ENCODE results near the gene SNAPC4.

DNA sequence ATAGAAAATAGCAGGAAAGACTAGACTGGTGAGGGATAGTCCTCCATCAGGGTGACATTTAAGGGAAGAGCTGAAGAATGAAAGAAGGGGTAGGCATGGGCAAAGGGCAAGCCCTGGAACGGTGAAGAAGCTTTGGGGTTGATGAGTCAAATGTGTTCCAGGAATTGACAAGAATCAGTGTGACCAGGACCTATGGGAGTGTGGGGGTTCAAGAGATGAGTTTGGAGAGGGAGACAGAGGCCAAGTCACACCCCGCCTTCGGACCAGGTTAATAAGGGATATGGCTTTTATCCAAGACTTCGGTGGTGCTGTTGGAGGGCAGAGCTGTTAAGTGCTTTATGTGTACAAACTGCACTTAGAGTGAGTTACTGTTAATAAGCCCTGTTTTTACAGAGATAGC is 11.4 kb upstream of the SNAPC4 start:
- TF ChIP-seq, protein P1, sequence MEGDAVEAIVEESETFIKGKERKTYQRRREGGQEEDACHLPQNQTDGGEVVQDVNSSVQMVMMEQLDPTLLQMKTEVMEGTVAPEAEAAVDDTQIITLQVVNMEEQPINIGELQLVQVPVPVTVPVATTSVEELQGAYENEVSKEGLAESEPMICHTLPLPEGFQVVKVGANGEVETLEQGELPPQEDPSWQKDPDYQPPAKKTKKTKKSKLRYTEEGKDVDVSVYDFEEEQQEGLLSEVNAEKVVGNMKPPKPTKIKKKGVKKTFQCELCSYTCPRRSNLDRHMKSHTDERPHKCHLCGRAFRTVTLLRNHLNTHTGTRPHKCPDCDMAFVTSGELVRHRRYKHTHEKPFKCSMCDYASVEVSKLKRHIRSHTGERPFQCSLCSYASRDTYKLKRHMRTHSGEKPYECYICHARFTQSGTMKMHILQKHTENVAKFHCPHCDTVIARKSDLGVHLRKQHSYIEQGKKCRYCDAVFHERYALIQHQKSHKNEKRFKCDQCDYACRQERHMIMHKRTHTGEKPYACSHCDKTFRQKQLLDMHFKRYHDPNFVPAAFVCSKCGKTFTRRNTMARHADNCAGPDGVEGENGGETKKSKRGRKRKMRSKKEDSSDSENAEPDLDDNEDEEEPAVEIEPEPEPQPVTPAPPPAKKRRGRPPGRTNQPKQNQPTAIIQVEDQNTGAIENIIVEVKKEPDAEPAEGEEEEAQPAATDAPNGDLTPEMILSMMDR (IDR thresholded peaks at IDR 0.05 in 8 of 11, conservative IDR thresholded peaks at IDR 0.05 in 3 of 11): no peak
- no peak for TF ChIP-seq POLR2A (IDR thresholded peaks at IDR 0.05)
